Measurements from ENCODE around the gene SLC35B3.
A peak's percentile ranks its signal among the peaks of the same experiment; 100 is the strongest.
"Not testable (repeated sequence)": the region's sequence is repeated elsewhere in the genome, so short reads cannot be mapped to it uniquely, and the experiment has no call there.

SLC35B3 gene
- total RNA-seq, result 8.3 to 15.8 (median 11.1) reads per million in 4 donors

DNA sequence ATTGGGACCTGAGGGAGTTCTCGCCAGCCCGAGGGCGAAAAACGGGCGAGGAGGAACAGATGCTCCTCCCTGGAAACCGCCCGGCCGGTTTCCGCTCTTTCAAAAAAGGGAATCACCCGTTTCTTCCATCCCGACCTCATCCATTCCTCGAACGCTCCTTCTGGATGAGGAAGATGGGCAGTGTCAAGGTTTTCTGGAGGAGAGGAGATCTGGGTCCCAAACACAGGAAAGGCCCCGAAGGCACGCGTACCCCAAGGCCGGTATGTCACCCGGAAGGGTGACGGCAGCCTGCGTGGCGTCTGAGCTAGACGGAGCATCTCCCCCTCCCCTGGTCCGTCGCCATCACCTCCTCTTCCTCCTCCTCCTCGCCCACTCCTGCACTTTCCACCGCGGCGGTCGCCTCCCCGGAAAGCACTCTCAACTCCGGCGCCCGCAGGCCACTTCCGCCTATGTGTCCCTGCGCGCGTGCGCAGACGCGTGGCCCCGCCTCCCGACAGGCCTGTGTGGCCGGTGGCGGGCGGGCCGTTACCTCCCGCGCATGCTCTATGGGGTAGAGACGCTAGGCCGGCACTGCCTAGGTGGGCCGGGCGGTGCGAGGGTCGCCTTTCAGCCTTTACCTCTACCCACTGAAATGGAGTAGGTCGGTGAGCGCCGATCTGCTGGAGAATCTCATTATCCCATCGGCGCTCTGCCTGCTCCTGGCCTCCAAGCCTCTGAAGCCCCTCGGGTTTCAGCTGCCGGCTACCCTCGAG, at the start of gene SLC35B3:
SLC35B3 (minus strand) TSS at position 453 of the 752 bp plus-strand sequence.
- DNase-seq, result peak; percentile 92 to 97 (median 94)

DNA sequence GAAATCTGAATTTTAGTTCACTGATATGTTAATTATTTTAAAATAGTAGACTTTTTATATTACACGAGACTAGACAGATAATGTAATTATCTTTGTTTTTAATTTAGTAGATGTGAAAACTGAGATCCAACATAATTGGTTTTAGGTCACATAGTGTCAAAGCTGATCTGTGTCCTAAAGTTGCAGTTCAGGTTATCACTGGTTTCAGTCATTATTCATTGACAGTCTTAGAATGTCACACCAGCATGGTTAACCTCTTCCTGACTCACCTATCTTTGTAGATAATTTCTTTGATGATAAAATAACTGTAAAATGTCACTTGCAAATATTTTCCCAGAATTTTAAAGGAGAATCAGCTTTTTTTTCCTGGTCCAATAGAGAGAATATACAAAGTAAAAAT, 48.3 kb upstream of the SLC35B3 start:
- no peak for DNase-seq

DNA sequence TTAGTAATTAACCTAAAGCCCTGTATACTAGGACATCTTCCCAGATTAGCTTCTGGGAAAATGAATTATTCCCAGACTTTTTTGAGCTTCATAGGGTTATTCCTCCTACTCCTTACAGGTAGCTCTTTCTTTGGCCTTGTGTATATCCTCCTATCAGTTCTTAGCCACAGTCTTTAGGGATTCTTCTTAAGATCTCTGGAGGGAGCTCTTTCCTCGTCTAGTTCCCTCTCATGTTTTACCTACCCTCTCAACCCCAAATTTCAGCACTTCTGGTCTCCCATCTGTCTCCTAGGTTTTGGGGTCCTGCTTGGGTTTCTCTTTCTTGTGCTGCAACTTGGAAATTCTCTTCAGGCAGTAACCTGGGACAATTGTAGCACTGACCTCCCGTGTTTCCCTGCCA, 46.4 kb upstream of the SLC35B3 start:
- DNase-seq, result peak in 1 of 5 donors; percentile 2

DNA sequence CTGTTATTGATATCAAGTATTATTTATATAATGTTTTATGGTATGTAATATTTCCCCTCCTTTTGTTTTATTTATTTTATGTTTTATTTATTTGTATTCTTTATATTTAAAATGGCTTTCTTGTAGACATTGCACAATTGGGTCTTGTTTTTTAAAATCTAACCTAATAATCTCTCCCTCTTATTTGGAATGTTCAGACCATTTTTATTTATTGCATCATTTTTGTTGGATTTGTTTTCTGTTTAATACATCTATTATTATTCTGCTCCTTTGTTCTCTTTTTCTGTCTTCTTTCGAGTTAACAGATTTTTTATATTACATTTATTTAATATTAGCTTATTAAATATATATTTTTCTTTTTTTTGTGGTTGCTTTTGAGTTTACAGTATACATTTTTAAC, 43.1 kb upstream of the SLC35B3 start:
- DNase-seq, result no peak

DNA sequence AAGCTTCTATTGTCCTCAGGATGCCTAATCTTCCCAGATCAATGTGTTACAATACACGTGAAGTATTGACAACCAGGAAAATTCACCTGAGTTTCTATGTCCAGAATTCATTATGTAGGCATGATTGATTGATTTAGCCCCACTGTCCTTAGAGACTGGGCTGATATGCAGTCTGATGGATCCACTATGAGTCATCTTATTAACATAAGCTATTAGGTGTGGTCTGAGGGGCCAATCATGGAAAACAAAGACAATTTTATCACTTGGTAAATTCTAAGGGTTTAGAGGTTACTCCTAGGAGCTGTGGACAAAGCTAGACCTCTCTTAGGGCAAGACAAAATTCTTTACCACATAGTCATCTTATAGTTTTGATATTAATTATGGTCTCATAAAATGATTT, 41.3 kb upstream of the SLC35B3 start:
- DNase-seq, result no peak

DNA sequence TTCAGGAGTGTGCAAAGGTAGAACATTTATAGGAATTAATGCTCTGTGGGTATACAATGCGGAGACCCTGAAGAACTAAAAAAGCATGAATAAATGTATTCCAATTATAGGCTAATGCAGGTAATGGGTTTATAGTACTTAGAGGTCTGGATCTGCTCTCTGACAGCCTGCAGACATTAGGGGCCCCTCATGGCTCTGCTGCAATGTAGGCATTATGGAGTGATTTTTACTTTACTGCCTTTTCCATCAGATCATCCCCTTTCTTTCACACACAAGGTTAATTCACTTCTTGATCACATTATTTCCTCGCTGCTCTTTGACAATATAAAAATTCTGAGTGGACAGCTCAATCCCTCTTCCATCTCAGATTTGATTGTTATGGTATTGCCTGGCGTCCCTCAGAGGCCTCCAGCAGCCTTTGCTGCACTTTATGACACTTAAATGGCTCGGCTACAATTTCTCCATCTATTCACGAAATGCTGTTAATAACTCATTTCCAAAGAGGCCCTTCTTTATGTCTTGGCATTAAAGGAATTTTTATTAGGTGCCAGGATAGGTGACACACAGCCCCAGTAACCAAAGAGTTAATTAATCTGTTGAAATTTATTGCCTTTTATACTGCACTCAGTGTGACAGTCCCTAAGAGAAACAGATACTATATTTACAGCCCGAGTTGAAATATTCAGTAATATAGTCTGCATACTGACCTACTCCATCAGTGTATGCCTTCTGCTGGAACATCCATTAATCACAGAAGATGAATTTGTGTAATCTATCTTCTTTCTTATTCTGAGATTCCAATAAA, 33.4 kb upstream of the SLC35B3 start:
- DNase-seq, result no peak

DNA sequence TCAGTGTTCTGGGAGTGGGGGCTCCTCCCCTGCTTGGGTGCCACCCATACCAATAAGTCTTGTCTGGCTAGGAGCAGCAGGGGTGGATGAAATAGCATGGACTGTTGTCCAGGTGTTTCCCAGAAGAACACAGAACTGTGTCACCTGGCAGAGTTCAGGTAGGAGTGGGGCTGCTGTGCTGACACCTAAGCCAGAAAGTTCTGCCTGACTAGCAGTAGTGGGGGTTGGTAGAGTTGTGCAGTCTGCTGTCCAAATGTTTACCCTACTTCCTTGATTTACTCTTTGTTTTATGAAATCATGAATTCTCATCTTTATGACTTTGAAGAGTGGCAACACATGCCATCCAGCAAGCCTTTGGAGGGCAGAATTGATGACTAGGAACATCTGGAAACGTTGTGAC, 27.3 kb upstream of the SLC35B3 start:
- no peak for DNase-seq

DNA sequence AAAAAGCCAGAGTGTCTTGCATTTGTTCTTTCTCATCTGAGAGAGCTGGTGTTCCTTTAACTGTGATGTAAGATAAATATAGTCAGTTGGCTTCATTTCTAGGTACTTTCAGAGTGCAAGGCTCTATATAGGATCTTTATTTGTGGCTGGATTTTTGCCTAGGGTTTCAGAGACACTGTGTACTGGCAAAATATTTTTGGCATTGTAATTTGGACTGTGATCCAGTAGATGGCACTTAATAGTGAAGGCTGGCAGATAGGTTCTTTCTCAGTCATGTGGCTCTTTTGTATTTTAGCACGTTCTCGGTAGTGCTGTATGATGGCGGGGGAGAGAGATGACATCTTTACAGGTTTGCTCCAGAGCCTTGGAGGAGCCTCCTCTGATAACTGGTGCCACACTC, 26.8 kb upstream of the SLC35B3 start:
- DNase-seq, result no peak

DNA sequence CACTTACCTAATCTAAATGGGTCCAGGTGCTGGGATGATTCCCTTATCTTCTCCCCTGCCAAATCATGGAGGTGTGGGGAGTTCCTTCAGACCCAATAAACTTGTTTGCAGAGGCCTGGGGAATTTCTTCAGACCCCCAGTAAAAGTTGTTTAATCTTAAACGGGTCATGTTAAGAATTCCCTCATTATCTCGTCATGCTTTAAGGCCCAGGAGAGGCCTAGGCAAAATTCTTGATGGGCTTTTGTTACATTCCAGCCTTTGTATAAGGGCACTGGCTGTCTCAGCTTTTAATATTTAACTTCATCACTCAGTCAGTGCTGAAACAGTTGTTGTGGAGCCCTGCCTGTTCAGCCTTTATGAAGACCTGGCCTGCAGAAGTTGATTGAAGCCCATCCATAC, 11.0 kb upstream of the SLC35B3 start:
- no peak for DNase-seq

DNA sequence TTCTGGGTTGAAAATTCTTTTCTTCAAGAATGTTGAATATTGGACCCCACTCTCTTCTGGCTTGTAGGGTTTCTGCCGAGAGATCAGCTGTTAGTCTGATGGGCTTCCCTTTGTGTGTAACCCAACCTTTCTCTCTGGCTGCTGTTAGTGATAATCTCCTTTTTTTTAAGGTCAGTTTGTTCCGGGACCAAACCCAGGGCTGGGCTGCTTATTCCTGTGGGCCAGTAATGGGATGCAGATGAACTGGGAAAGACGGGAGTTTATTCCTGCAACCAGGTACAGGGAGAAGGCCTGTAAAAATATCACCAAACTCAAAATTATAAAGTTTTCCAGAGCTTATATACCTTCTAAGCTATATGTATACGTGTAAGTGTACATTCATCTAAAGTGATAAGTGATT, 10.6 kb upstream of the SLC35B3 start:
- DNase-seq, result not testable (repeated sequence)

DNA sequence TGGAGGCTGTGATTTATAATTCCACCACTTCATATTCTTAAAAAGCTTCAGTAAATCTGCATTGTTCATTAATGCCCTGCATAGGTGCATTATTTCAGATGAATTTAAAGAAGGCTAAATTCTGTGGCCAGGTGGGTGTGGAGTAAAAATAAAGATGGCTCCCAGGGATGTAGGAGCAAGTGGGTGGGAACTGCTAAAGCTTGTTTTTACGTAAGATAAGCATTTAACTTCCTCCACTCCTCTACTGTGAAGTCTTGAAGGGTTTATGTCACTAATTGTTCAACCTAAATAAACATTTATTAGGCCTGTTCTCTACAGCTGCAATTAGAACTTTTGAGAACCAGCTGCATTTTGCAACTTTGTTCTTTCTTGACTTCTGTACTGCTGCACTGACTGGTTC, 6.8 kb upstream of the SLC35B3 start:
- DNase-seq, result no peak

DNA sequence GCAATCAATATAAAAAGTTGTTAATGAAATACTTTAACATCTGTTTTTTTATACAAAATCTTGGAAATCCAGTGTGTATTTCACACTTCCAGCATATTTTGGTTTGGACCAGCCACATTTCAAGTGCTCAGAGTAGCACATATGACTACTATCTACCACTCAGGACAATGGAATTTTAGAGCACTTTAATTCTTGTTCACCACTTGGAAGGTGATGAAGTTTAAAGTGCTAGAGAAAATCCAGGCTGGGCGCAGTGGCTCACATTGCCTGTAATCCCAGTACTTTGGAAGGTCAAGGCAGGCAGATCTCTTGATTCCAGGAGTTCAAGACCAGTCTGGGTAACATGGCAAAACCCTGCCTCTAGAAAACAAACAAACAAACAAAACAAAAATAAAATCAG, 6.1 kb upstream of the SLC35B3 start:
- no peak for DNase-seq

DNA sequence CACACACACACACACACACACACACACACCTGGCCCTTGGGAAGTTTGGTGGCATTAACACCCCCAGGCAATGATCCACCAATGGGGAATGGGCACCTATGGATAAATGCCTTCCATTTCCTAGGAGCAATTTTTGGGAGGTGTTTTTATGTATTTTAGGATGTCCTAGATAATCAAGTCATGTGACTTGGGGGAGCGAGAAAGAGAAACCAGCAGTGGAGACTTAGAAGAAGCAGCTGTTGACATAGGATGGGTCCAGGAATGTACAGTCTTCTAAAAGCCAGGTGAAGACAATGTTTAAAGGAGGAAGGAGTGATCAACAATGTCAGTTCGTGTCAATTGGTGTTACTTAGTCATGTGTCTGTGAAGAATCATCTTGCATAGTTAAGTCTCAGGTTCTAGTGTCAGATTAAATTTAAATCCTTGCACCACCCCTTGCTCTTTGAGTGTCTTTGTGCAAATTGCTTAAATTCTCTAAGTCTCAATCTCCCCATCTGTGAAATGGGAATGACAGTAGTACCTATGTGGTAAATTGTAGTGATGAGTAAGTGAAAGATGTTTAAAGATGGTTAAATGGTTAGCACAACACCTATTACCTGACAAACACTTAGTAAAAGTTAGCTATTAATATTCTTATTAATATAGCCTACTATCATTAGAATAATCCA, 4.4 kb upstream of the SLC35B3 start:
- no peak for DNase-seq

DNA sequence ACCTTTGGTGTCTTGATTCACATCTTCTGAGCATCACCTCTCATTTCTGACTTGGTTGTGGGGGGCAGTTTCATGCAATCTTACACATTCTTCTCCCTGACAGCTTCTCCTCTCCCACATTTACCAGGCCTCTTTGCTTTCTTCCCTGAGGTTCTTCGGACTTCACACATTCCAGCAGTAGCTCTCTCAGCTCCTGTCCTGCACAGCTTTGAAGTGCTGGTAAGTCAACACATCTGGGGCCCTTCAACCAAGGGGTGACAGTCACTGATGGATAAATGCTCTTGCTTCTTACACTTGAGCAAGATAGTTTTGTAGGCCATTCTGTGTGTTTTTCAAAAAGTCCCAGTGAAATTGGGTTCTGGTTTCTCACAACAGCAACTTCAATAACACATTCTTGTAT, 2.5 kb upstream of the SLC35B3 start:
- no peak for DNase-seq

DNA sequence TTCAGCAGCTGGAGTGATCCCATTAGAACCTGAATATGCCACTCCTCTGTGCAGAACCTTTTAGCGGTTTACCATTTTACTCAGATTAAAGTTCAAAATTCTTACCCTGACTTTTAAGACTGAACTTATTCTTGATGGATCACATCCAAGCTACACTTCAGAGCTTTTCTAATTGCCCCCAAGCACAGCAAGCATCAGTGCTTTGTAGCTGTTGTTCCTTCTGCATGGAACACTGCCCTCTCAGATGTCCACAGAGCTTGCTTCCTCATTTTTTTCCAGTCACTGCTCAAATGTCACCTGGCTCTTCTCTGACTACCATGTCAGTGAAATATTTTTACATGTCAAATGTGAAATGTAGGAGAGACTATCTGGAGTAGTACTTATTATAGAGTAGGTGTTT, 1.6 kb upstream of the SLC35B3 start:
- DNase-seq, result no peak

DNA sequence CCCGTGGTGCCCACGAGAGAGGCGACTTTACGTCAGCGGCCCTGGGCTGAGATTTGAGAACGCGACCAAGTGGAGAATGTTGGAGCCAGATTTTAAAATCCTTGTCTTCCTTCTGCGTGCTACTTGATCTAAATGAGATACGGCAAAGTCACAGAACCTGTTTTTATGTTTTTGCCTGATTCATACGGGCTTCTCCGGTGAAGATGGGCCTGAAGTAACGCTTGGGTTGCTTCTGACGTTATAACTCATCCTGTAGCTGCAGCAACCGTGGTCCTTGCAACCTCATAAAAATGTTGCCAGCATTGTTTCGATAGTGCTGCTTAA, 462 bp upstream of the SLC35B3 start:
- no peak for DNase-seq

DNA sequence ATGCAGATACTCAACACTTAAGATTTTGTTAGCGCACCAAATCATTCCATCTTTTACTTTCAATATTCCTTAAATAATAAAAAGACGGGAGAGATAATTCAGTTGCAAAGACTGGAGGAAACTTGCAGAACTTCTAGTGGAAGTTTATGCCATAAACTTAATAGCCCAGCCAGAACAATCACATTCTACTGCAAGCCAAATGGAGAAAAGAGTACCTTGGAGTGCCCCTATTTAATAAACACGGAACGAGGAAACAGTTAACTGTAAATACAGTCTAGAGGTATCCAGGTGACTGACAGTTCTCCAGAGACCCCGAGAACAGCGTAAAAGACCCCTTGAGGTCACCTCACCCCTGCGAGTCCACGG, 635 bp downstream of the SLC35B3 start:
- DNase-seq, result no peak

DNA sequence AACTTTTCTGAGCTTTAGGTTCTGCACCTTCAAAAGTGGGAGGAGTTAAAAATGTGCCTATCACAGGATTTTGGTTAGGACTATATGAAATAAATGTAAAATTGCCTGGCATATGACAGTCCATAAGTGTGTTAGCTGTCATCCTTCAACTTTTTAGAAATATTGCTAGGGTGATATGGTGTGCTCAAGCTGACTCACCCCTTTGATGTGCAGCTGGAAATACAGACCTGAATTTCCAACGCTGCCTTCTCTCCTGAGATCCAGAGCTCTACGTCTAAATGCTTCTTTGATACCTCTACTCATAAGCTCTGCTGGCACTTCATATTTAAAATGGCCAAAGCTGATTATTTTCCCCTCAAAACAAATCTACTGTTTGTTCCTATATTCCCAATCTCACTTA, 2.7 kb downstream of the SLC35B3 start:
- DNase-seq, result no peak

DNA sequence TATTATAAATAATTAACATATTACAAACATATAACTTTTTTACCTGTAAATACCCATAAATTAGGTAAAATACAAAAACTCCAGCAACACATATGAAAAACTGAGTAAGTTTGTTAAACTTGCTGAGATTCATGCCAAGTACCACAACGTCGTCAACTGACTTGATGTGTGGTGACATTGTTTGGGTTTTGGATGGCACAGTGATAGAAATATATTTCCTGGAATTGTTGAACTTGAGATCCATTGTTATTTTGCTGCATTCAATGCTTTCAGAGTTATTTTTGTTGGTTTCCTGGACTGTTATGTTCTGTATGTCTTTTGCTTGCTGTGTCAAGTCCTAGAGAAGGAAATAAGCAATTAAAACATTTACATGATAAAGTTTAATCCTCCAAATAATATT, 5.5 kb downstream of the SLC35B3 start:
- DNase-seq, result no peak

DNA sequence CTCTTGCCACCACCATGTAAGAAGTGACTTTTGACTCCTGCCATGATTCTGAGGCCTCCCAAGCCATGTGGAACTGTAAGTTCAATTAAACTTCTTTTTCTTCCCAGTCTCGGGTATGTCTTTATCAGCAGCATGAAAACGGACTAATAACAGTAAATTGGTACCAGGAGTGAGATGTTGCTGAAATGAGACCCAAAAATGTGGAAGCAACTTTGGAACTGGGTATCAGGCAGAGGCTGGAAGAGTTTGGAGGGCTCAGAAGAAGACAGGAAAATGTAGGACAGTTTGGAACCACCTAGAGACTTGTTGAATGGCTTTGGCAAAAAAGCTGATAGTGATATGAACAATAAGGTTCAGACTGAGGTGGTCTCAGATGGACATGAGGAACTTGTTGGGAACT, 8.8 kb downstream of the SLC35B3 start:
- DNase-seq, result not testable (repeated sequence)

DNA sequence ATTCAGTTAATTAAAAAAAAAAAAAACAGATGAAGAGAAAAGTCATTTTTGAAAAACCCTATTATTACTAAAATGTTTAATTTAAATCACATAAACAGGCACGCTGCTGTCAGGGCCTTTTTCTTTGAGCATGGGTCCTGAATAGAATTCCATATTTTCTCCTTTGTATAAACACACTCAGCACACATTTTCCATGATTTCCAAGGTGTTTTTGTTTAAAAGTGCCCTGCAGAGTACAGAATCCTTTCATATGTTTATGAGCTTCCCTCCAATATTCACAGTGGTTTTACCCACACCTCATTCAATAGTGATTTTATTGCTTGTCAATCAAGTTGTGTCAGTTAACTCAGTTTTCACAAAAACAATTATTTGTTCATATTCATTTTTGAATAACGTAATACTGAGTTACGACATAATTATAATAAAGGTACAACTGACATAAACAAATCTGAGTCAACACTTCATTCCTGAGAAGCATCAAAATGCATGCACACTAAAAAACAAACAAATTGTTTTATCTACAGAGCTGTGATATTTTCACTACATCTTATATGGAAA, 15.2 kb downstream of the SLC35B3 start:
- no peak for DNase-seq

DNA sequence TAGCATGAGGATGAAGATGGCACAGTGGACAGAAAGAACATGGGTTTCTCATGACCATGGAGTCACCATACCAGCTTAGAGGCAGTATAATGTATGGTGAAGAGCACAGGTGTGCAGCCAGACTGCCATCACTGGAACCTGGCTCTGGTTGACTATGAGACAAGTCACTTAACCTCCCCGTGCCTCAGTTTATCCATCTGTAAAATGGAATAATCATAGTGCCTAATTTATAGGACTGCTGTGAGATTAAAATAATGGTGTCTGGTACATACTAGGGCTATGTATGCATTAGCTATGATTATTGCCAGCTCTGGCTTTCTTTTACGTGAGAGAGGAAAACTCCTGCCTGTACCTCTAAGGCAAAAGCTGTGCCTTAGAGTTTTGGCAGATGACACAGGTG, 19.4 kb downstream of the SLC35B3 start:
- no peak for DNase-seq

DNA sequence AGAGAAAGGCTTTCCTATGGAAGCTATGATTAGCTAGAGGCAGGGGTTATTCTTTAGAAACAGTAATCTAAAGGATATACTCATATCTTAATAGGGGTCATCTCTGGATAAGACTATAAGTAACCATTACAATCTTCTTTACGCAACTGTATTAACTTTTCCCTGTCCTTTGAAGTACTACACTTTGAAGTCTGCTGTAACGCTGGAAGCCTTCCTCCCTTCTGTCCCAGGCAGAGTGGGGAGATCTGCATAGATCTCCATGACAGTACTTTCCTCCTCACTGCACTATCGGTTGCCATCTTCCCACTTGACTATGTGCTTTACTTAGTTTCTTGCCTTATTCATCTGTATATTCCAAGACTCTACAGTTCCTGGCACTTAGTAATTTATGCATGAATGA, 20.1 kb downstream of the SLC35B3 start:
- DNase-seq, result no peak

DNA sequence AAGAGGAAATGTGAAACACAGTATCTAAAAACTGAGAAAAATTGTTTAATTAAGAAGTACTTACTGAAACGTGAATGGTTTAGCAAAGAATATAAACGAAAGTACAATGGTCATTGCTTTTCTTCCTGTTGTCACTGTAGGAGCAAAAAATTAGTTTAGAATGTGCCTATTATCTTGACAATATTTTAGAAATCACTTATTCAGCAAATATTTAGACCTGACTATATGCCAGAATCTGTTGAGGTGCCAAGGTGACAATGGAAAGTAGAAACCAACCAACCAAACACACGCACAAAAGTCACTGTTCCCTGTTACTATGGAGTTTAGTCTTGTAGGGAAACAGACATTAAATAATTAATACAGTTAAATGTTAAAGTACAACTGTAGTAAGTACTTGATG, 20.5 kb downstream of the SLC35B3 start:
- no peak for DNase-seq
